Heart left ventricle (tissue), 13 donors: ENCODE results near the gene PRSS21.

Source experiments
- CTCF ChIP-seq, 12 donors: fragments of 200-600 bp; sonication (generic) in 4 of 12; IDR thresholded peaks; one replicate each; pipeline versions ENCODE4 v1.5.0 to v1.8.0; 2018 to 2022; ENCODE audit warnings: antibody characterized with exemption in 12 of 12, mild to moderate bottlenecking in 5 of 12
- POLR2A ChIP-seq, 2 donors: fragments of 450-650 bp; IDR thresholded peaks; one replicate each; pipeline ENCODE4 v1.6.1; 2017; ENCODE audit warnings: antibody characterized with exemption in 2 of 2, mild to moderate bottlenecking in 2 of 2, moderate library complexity in 2 of 2
- donor health status: ischemic (EF 13 %, LVEDD 7.1; RV severe dilation, severe dysfunction).
- donor health status: DM: no; HTN: yes; CAD: no.
- donor health status: DM: no; HTN: no; CAD: no.
- donor health status: ischemic (EF 25% LVEDD 6.9; RV normal size, moderate dysfunction).
- donor health status: ischemic (EF 25% LVEDD 5.7; RV mildly dilated, moderate dysfunction).
- donor health status: ischemic (EF 35%, LVEDD 5.7; RV mildly dilated, moderate dysfunction).
- donor health status: nonischemic (EF 11% LVEDD 7.7; RV severe dilation, severe dysfunction).
- donor health status: DM: yes; HTN: yes; CAD: no.
- donor health status: PGD.
- donor health status: ischemic (EF 29% LVEDD 5.4; RV normal size, mild dysfunction).
- donor health status: nonischemic (EF 23%, LVEDD 6.1; RV moderate dilation, normal function).

- TF ChIP-seq POLR2A (IDR thresholded peaks at IDR 0.05): no peak
- no peak for TF ChIP-seq CTCF (IDR thresholded peaks at IDR 0.05)
Measured at GRCh38 chr16:2852003-2852730, 35.1 kb downstream of the PRSS21 start.
